ENCODE measurements around the gene ALK.

Gene ALK

DNA sequence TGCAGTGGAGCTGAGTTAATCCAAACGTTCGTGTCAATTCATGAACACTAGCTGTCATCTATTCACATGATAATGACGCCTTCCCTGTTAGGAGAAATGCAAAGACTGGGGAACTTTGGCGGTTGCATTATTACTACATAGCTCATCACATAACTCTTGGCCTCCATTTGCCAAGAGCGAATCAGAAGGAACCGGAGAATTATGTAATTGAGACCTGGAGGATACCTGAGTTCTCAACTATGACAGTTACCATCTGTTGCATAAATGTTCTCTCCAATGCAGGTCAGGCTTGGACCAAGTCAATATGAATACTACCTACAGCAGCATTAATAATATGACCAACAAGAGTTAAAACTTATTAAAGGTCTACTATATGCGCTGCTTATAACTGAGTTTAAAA, 531.7 kb downstream of the ALK start:
- DNase-seq = no peak

DNA sequence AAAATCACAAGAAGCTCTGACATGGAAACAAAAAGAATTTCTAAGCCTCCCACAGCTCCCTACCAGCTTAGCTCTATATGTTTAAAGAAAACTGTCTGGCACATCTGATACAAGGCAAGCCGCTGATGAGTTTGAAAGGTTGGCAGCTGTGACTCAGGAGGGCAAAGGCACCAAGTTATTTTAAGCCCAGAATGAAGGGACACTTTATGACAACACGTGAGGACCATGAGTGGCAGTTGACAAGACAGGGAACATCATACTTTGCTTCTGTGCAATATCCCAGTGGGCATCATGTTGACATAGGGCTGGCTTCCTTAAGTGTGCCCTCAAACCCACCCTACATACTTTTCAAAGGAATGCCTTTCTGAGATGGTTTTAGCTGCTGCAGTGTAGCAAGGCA, 533.3 kb downstream of the ALK start:
- no peak for DNase-seq

- no peak for DNase-seq
Measured at GRCh38 chr2:29382486-29382885, 538.9 kb downstream of the ALK start.

GRCh38 chr2:29377788-29378187, 543.6 kb downstream of the ALK start:
- DNase-seq = no peak

- no peak for DNase-seq
Measured at GRCh38 chr2:29376541-29376940, 544.8 kb downstream of the ALK start.

DNA sequence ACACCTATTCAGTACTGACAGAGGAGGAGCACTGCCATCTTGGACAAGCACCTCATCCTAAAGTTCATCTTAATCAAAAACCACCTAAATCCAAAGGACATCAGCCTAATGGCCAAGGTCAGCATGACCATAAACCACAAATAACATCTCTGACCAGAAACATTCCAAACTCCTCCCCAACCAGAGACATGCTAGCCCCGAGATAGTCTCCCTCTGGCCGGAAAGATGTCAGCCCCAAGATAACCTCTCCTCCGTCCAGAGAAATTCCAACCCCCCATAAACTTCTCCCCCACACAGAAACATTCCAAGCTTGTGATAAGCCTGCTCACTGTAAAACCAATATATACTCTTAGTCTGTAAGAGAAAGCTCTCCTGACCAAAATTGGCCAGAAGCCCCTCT, 545.5 kb downstream of the ALK start:
- DNase-seq = no peak

GRCh38 chr2:29374823-29375222, 546.6 kb downstream of the ALK start:
- DNase-seq = no peak

GRCh38 chr2:29373870-29374269, 547.5 kb downstream of the ALK start:
- no peak for DNase-seq

DNA sequence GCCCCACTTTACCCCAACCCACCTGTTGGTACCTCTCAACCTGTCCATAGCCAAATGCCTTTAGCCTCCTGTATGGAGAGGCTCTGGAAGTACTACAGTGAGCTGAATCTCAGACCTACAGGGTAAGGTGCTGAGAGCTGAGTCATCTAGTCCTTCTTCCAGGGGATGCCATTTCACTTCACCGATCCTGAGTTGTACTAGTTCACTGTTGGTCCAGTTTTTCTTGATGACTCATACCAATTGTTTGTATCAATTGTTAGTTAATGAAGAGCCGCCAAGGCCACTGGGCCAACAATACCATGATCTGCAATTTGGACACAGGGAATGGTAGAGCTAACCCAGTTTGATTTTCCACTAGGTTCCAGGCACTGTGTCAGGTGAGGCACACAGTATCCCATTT, 549.2 kb downstream of the ALK start:
- DNase-seq = no peak

GRCh38 chr2:29370581-29371125, 550.7 kb downstream of the ALK start:
- no peak for DNase-seq

GRCh38 chr2:29370173-29370572, 551.2 kb downstream of the ALK start:
- no peak for DNase-seq

DNA sequence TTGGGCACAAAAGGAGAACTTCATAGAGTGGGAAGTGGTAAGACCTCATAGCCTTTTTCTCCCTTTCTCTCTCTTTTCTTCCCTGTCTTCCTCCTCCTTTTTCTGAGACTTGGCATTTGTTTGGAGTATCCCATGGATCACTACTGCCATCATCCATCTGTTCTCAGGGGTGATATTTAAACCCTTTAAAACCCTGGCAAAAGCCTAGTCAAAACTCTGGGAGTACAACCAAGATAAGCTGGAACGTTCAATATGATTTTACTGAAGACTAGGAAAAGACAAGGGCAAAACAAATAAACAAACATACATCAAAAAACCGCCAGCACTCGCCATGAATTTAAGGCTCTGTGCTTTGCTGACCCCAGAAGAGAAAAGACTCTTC, 552.7 kb downstream of the ALK start:
- DNase-seq = no peak

DNA sequence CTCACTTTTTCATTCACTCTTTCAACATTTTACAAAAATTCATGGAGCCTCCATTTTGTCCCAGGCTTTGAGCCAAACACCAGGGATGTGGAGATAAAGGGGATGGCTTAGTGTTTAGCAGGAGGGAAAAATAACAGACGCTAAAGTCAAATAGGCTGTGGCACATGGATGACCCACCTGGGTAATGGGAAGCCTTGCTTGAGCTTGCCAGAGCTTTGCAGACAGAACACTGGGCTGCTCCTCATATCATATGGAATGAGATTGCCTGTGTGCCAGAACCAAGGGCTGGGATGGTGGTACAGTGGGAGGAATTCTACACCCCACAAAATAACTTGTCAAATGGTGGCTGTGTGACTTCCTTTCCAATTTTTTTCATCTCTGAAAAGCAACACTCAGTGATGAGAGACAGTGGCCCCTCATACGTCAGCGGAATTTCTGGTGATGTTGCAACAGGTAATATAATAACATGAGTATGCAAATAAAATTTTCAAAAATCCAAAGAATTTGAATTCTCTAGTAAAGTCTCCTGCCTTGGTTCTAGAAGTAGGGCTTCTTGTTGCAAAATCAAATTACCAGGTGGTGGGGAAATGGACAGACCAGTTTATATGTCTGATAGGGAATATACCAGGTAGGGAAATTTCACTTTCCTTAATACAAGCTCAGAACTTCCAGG, 553.3 kb downstream of the ALK start:
- DNase-seq = no peak

DNA sequence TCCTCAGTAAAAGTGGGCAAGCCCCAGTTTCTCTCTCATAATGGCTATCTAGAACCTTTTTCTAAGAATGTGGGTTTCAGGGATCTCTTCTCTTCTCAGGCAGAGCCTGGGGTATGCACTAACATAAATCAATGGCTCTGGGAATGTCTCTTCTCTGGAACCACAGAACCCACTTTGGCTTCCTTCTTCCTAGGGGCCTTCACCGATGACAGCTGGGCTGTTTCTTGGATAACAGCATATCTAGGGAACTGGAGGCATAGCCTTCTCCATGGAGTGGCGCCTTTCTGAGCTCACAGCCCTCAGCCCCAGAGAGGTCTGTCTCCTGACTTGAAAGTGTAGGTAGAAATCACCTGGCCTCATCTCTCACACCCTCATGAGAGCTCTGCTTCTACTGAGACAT, 558.3 kb downstream of the ALK start:
- DNase-seq = no peak

- no peak for DNase-seq
Measured at GRCh38 chr2:29361231-29361630, 560.2 kb downstream of the ALK start.

DNA sequence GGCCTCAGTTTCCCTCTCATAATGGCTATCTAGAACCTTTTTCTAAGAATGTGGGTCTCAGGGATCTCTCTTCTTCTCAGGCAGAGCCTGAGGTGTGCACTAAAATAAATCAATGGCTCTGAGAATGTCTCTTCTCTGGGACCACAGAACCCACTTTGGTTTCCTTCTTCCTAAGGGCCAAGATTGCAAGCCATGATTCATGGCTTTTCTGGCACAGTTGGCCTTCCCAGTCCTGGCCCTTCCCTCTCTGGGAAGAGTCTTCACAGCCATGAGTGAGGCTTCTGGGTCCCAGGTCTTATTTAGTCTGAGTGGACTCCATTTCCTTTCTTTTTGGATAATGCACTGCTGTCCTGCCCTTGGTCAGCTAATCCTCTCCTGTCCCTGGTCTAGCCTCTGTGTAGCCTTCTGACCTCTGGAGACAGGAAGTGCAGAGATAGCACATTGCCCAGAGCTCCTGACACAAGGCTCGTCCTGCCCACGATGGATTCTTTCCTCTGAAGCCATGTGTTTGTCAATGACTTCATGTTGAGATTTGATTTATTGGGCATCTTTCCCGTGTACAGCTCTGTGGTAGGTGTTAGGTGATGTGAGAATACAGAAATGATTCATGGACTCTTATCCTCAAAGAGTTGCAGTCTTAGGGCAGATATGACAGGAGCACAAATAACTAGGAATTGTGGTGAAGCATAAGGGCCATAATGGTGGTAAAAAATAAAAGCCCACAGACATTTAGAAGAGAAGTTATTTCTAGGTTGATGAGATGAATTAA, 561.2 kb downstream of the ALK start:
- DNase-seq = no peak

DNA sequence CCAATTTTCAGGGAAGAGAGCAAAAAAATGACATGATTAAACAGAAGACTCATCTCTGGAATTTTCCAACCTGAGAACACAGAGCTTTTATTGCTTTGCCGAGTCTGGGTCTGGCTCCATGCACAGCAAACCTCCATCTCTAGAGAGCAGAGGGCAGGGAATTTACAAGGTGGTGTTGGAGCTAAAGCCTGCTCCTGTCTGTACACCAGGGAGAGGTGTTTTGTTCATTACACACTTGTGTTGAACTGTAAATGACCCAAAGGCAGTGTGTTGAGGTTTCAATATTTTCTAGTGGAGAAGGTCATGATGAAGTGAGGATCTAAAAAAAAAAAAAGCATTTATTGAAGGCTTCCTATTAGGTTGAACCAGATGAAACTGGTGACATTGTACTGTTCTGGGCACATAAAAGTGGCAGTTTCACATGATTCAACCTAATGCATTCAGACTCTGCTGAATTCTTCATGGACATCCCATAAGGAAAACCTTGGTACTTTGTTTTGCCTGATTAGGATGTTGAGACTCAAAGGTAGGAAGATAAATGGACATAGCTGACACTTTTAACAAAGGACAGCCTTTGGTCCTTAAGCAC, 567.9 kb downstream of the ALK start:
- no peak for DNase-seq

DNA sequence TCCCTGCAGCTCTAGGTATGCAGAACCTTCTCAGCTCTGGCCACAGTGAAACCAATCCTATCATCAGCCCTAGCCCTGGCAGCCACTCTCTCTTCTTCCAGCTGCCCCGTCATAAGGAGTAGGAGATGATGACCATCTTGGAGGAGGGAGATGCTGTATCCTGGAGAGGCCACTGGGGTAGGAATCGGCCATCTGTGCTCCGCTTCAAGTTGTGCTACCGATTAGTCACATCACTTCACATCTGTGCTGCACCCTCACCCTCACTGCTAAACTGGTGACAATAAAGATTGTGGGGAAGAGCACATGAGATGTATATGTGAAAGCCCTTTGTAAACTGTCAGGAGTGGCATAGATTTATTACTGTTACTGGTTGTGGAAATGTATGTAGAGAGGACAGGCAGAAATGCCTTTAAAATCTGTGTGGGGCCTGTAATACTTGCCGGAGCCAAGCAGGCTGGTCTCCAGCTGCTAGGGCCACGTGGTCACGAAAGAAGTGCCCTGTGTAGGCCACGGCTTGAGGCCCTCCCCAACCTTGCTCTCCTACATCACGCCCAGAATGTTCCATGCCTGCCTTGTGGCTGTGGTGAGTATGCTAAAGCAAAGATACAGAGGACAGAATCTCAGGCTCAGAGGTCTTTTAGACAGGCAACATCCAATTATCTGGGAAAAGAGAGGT, 569.3 kb downstream of the ALK start:
- DNase-seq = no peak

- peak; percentile 12 for DNase-seq
Measured at GRCh38 chr2:29351248-29351647, 570.1 kb downstream of the ALK start.

GRCh38 chr2:29349316-29350030, 571.9 kb downstream of the ALK start:
- DNase-seq = no peak

DNA sequence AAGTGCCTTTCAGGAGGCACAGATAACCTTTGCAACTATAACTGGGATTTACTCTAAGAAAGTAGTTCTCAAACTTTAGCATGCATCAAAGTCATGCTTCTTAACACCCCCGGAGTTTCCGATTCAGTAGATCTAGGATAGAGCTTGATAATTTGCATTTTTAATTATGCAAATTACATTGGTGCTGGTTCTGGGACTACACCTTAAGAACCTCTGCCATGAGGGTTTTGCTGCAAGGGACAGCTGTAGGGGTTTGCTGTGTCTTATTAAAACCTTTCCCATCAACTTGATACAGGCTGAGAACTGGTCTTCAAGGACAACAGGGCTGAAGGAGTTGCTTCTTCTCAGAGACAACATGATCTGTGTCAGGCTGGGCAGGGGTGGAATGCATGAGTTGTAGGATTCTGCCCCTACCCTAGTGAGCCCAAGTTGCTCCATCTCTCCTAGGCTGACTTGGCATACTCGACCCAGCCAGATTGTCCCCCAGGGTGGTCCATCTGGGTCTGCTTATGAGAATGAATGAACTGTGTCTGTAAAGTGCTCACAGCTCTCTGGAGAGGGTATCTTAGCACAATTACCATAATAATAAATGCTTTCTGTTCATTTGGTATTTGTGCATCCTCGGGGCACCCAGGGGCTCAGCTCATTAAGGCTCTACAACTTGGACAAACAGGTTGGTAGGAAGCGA, 573.5 kb downstream of the ALK start:
- no peak for DNase-seq

DNA sequence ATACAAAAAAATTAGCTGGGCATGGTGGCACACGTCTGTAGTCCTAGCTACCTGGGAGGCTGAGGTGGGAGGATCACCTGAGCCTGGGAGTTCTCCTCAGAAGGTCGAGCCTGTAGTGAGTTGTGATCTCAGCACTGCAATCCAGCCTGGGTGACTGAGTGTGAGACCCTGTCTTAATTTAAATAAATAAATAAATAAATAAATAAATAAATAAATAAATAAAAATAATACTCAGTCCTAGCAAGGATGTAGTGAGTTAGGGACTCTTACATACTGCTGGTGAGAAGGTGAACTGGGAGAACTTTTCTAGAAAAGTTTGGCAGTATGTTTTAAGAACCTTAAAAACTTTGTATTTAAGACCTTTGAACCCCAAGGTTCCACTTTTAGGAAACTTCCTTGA, 576.1 kb downstream of the ALK start:
- DNase-seq = no peak
